SK-N-SH (cell line): ENCODE data around the gene AP3S1. TPM values are rescaled to one million over a fixed set of nuclear protein-coding genes. Genes with fewer than 3 reads are reported as not detected.

ENCODE experiments used
- CTCF ChIA-PET: fragments of 300-600, 350-600 bp; formaldehyde crosslinking; extraction: SDS; loops from one replicate; lab custom pipeline; 2021; lab: Yijun Ruan, JAX
- POLR2A ChIA-PET: fragments of 350-600 bp; sonication (Branson Sonifier 250); formaldehyde crosslinking; extraction: SDS; loops from one replicate; lab custom pipeline; 2020; ENCODE audit warnings: antibody characterized with exemption, inconsistent platforms; lab: Yijun Ruan, JAX
- DNase-seq: peaks from one replicate; pipeline ENCODE4 v3.0.0; 2012
- H2AFZ ChIP-seq: fragments of 200-600 bp; sonication (generic); 2 replicates; pipeline ENCODE4 v1.8.1; 2016; ENCODE audit warnings: antibody characterized with exemption, mild to moderate bottlenecking, low read depth
- H3F3A ChIP-seq: fragments of 200-600 bp; sonication (generic); replicated peaks from 2 replicates; pipeline ENCODE3; 2016; ENCODE audit warnings: antibody characterized with exemption, mild to moderate bottlenecking; ENCODE audit not compliant: insufficient read depth
- H3K27ac ChIP-seq, 2 experiments: fragments of 200-500 bp in 1 of 2; fragments of 200-600 bp in 1 of 2; sonication (Bioruptor generic) in 1 of 2; sonication (generic), shearing (Covaris generic) in 1 of 2; 2 replicates each; pipeline versions ENCODE4 v1.5.1 to v1.6.1; 2014 to 2016; ENCODE audit warnings: low read depth in 2 of 2, inconsistent platforms in 1 of 2, low read length in 1 of 2, mild to moderate bottlenecking in 1 of 2, mixed read lengths in 1 of 2
- H3K27me3 ChIP-seq: fragments of 200-600 bp; sonication (generic), shearing (Covaris generic); 2 replicates; pipeline ENCODE4 v1.6.1; 2016; ENCODE audit warnings: mixed run types; ENCODE audit not compliant: insufficient read depth
- H3K36me3 ChIP-seq, 2 experiments: fragments of 200-500 bp in 1 of 2; fragments of 200-600 bp in 1 of 2; sonication (Bioruptor generic) in 1 of 2; sonication (generic) in 1 of 2; replicated peaks in 1 of 2; 2 replicates each; pipeline versions ENCODE3 to v1.5.1; 2014 to 2016; ENCODE audit warnings: low read length in 1 of 2, mild to moderate bottlenecking in 1 of 2; ENCODE audit not compliant: insufficient read depth in 2 of 2, control insufficient read depth in 1 of 2
- H3K4me1 ChIP-seq, 2 experiments: fragments of 200-500 bp in 1 of 2; fragments of 200-600 bp in 1 of 2; sonication (Bioruptor generic) in 1 of 2; sonication (generic), shearing (Covaris generic) in 1 of 2; 2 replicates each; pipeline versions ENCODE4 v1.5.1 to v1.6.1; 2014 to 2016; ENCODE audit warnings: low read depth in 1 of 2, low read length in 1 of 2, mixed run types in 1 of 2; ENCODE audit not compliant: insufficient read depth in 2 of 2, control insufficient read depth in 1 of 2
- H3K4me2 ChIP-seq: fragments of 200-600 bp; sonication (generic), shearing (Covaris generic); 2 replicates; pipeline ENCODE4 v1.6.1; 2017; ENCODE audit warnings: mixed run types
- H3K4me3 ChIP-seq, 2 experiments: fragments of 200-500 bp in 1 of 2; fragments of 200-600 bp in 1 of 2; sonication (Bioruptor generic) in 1 of 2; sonication (generic), shearing (Covaris generic) in 1 of 2; 2 replicates each; pipeline versions ENCODE4 v1.5.1 to v1.8.1; 2014 to 2016; ENCODE audit warnings: low read depth in 2 of 2, inconsistent platforms in 1 of 2, low read length in 1 of 2, mild to moderate bottlenecking in 1 of 2, mixed read lengths in 1 of 2, moderate library complexity in 1 of 2
- H3K79me2 ChIP-seq: fragments of 200-600 bp; sonication (generic); 2 replicates; pipeline ENCODE4 v1.8.1; 2017; ENCODE audit warnings: mild to moderate bottlenecking; ENCODE audit not compliant: insufficient read depth
- H3K9ac ChIP-seq: fragments of 200-600 bp; sonication (generic); 2 replicates; pipeline ENCODE4 v1.6.1; 2017; ENCODE audit warnings: mixed run types
- H3K9me2 ChIP-seq: fragments of 200-600 bp; sonication (generic); 2 replicates; pipeline ENCODE4 v1.6.1; 2017; ENCODE audit warnings: mixed run types
- H3K9me3 ChIP-seq: fragments of 200-600 bp; sonication (generic); 2 replicates; pipeline ENCODE4 v1.6.1; 2017; ENCODE audit warnings: mixed run types, mild to moderate bottlenecking, moderate library complexity
- H4K20me1 ChIP-seq: fragments of 200-600 bp; sonication (generic); 2 replicates; pipeline ENCODE4 v1.6.1; 2017; ENCODE audit warnings: mild to moderate bottlenecking, mixed run types; ENCODE audit not compliant: insufficient read depth
- EP300 ChIP-seq, 2 experiments: IDR thresholded peaks; 2 replicates each; pipeline versions ENCODE4 v1.4.0 to v1.6.1; 2012; ENCODE audit warnings: borderline replicate concordance in 1 of 2, low read depth in 1 of 2, low read length in 1 of 2
- EZH2phosphoT487 ChIP-seq: fragments of 200-600 bp; sonication (generic); IDR thresholded peaks from 2 replicates; pipeline ENCODE4 v1.6.1; 2017; ENCODE audit warnings: low read depth, mixed run types, mild to moderate bottlenecking, antibody characterized with exemption, moderate library complexity, borderline replicate concordance
- FOSL2 ChIP-seq: IDR thresholded peaks from 2 replicates; pipeline ENCODE4 v1.4.0; 2012; ENCODE audit warnings: low read depth, mild to moderate bottlenecking, moderate library complexity, borderline replicate concordance
- GABPA ChIP-seq: IDR thresholded peaks from 2 replicates; pipeline ENCODE4 v1.4.0; 2012; ENCODE audit warnings: low read depth, mild to moderate bottlenecking
- MEF2A ChIP-seq: IDR thresholded peaks from 2 replicates; pipeline ENCODE4 v1.4.0; 2012; ENCODE audit warnings: low read depth, borderline replicate concordance
- NRF1 ChIP-seq: IDR thresholded peaks from 2 replicates; pipeline ENCODE4 v1.6.1; 2012; ENCODE audit warnings: low read depth, mild to moderate bottlenecking, low read length
- PBX3 ChIP-seq: IDR thresholded peaks from 2 replicates; pipeline ENCODE4; 2012
- POLR2AphosphoS5 ChIP-seq: IDR thresholded peaks from 2 replicates; pipeline ENCODE4 v1.6.1; 2012; ENCODE audit warnings: low read depth, low read length
- RCOR1 ChIP-seq: fragments of 150-350 bp; IDR thresholded peaks from 2 replicates; pipeline ENCODE4 v1.6.1; 2017; ENCODE audit warnings: antibody characterized with exemption, low read length
- RFX5 ChIP-seq: IDR thresholded peaks from 2 replicates; pipeline ENCODE4 v1.6.1; 2012; ENCODE audit warnings: mild to moderate bottlenecking, improper control_type of control experiment, low read length
- RXRA ChIP-seq: IDR thresholded peaks from 2 replicates; pipeline ENCODE4 v1.4.0; 2012; ENCODE audit warnings: low read depth, mild to moderate bottlenecking, borderline replicate concordance
- SIN3A ChIP-seq: IDR thresholded peaks from 2 replicates; pipeline ENCODE4 v1.6.1; 2012; ENCODE audit warnings: low read depth, mild to moderate bottlenecking, low read length, moderate library complexity, borderline replicate concordance
- TCF12 ChIP-seq: IDR thresholded peaks from 2 replicates; pipeline ENCODE4 v1.4.0; 2012
- USF1 ChIP-seq: IDR thresholded peaks from 2 replicates; pipeline ENCODE4 v1.4.0; 2012; ENCODE audit warnings: low read depth, borderline replicate concordance
- WGBS: methylation state at CpG from one replicate; pipeline ENCODE4 v1.1.6; 2017; ENCODE audit warnings: low lambda C conversion rate; 5-methylcytosine and 5-hydroxymethylcytosine counted together
- polyA plus RNA-seq, 3 experiments: library from polyadenylated mRNA; depleted of rRNA; stranded (reverse); fragments of >200 nt; gene quantifications; 2 replicates each; pipeline ENCODE4 v1.2.3, GENCODE V29; 2012

AP3S1 gene
- polyA plus RNA-seq, 1 of the 3 experiments (the other 2 are of a cell fraction): 21.6 TPM

- Histone ChIP-seq H3K36me3 (peaks cover 18 to 23% of the 10 kb centered on the region in 2 experiments), H3K9ac (no peak overlapping the region), H2AFZ (no peak overlapping the region), H4K20me1 (no peaks in the 10 kb centered on the region), H3K27ac (no peak overlapping the region), H3F3A (no peaks in the 10 kb centered on the region), H3K79me2 (peaks cover 22% of the 10 kb centered on the region), H3K27me3 (no peaks in the 10 kb centered on the region), H3K4me1 (0 out of 4 replicates have a peak, but pooled peaks cover 0 to 3% of the 10 kb centered on the region in 2 experiments), H3K9me2 (no peaks in the 10 kb centered on the region), H3K4me3 (no peak overlapping the region), H3K4me2 (no peak overlapping the region), H3K9me3 (no peaks in the 10 kb centered on the region)
- ChIA-PET CTCF (interaction anchor here (0.5 to 1.5 kb wide), 2 partner anchors 14 to 607 kb away, joined by 3 to 4 read pairs; partner anchors contain the start of gene PGGT1B), POLR2A (no interaction called here)
- WGBS: 92% methylated on average over 3 of the region's 3 CpGs
- TF ChIP-seq USF1 (no peak), NRF1 (no peak), FOSL2 (no peak), POLR2AphosphoS5 (no peak), PBX3 (no peak), SIN3A (no peak), MEF2A (no peak)
- DNase-seq: no peak
Observed at GRCh38 chr5:115869256-115869795, 27.6 kb downstream of the AP3S1 start.

GRCh38 chr5:115872447-115872846 lies 30.7 kb downstream of the AP3S1 start:
- H3K79me2 ChIP-seq: no peaks in the 10 kb centered on the region; the same call in 1 of the 2 replicates
- no peak overlapping the region for H2AFZ ChIP-seq
- no peaks in the 10 kb centered on the region for H3K9me2 ChIP-seq
- H3F3A ChIP-seq: no peaks in the 10 kb centered on the region
- H3K4me2 ChIP-seq: no peak overlapping the region
- H3K4me3 ChIP-seq: no peak overlapping the region
- WGBS: 98% methylated on average over 2 of the region's 2 CpGs
- no peaks in the 10 kb centered on the region for H3K27me3 ChIP-seq
- no peak overlapping the region for H3K9ac ChIP-seq
- H3K9me3 ChIP-seq: no peaks in the 10 kb centered on the region
- TF ChIP-seq EP300 (IDR thresholded peaks at IDR 0.05; ENCODE audit: borderline replicate concordance in 1 of 2, low read depth in 1 of 2, low read length in 1 of 2): no peak
- TF ChIP-seq PBX3: no peak
- TF ChIP-seq EZH2phosphoT487: no peak
- TF ChIP-seq RFX5: no peak
- TF ChIP-seq RXRA: no peak
- no peak for TF ChIP-seq GABPA
- no peak for TF ChIP-seq RCOR1
- TF ChIP-seq TCF12: no peak
- TF ChIP-seq SIN3A: no peak
- no peak for TF ChIP-seq FOSL2
- TF ChIP-seq, all 33 proteins: peak for 0
- no peaks in the 10 kb centered on the region for H3K4me1 ChIP-seq
- no peak overlapping the region for H3K27ac ChIP-seq
- ChIA-PET CTCF (no interaction called here), POLR2A (no interaction called here)
- DNase-seq: no peak
- H3K36me3 ChIP-seq: peaks cover 17 to 20% of the 10 kb centered on the region in 2 experiments
- no peaks in the 10 kb centered on the region for H4K20me1 ChIP-seq
